NCI-H446 (cell line): ENCODE data around the gene MORN2.

Experiments used
- DNase-seq, 2 experiments: peaks; one replicate each; lab custom pipeline; 2025; lab: John Stamatoyannopoulos, UW

MORN2 gene

GRCh38 chr2:38889575-38889974 lies 13.8 kb downstream of the MORN2 start, which contains the start of gene ARHGEF33:
Gene ARHGEF33 (plus strand): TSS chr2:38889875. CDS start chr2:38919448, 29,573 bp downstream.
- DNase-seq, result no peak

GRCh38 chr2:38892819-38893218 lies 17.0 kb downstream of the MORN2 start:
- no peak for DNase-seq

DNA sequence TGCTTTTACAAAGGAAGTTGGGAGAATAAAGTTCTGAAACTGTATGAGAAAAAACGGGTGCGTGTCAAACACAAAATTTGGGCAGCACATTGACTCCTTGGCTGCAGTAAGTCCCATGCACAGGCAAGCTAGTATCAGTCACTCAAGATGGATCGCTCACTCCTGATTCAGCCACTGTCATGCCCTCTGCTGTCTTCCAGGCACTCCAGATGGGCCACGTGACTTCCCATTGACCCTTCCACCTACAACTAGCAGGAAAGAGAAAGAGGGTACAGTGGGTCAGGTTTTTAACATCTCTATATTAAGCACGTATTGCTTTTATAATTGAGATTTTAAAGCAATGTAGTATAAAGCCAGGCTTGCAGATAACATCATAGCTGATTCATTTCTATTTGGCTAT lies 22.5 kb downstream of the MORN2 start:
- DNase-seq, result no peak

GRCh38 chr2:38900726-38901125 lies 24.9 kb downstream of the MORN2 start:
- DNase-seq, result no peak

DNA sequence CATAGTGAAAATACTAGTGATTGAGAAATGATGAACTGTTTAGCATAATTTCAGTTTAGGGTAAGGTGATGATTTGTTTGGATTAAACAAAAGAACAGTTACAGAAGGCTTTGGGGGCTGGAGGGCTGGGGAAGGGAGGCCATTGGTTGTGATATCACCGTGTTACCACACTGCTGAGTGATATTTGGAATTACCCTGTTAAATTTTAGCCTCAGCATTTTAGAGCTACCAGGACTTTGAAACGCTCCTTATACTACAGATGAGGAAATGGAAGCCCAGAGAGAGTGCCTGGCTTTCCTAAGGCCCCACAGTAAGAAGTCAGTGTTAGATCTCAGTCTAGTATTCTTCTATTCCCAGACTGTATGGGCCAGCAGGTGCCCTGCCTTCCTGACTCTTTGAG lies 29.5 kb downstream of the MORN2 start:
- no peak for DNase-seq

DNA sequence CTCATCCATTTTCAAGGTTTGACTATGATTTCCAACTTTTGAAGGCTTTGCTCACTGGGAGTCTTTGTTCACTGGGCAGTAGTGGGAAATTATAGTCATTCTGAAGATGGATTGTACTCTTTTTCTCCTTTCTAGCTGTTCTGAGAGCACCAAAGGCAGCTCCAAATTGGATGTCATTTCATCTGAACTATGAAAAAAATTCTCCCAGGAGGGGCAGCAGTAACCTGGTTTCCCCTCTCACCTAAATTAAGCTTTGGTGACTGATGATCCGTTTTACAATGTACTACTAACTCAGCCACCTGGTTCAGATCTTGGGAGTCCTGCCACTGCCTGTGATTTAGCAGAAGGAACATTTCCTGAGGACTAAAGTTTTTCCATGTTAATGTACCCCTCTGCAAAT lies 31.5 kb downstream of the MORN2 start:
- DNase-seq, result no peak

GRCh38 chr2:38907743-38908562 lies 32.2 kb downstream of the MORN2 start:
- DNase-seq, result no peak

- DNase-seq, result no peak
These were observed 34.1 kb downstream of the MORN2 start for GRCh38 chr2:38909872-38910271.

DNA sequence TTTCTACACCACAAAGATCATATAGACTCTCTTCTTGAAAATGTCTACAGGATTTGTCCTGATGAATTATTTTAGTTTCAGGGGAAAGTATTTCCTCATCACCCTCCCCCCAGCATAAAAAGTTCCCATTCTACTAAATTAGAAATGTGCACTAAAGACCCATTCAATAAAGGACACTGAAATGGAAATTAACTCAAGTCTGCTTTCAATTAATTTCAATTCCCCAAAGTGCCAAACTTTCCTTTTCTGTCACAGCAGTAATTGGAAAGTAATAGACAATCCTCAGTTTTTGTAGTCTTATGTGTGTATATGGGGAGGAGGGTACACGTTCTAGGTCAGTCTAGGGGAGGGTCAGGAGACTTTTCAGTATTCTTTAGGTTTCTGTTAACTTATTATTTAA lies 35.4 kb downstream of the MORN2 start:
- DNase-seq, result no peak

DNA sequence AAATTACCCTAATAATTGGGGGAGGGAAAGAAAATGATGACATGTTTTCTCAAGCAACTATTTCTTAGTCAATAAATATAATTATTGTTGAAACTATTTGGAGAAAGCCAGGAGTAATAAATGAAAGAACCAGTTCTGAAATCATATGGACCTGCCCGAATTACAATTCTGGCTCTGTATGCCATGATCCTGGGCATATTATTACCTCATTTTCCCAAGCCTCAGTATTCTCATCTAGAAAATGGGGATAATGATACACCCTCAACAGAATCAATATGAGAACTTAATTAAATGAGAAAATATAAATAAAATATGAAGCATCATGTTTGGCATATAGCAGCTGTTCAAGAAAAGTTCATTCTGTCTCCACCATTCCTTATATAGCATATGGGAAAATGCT lies 36.8 kb downstream of the MORN2 start:
- DNase-seq, result no peak

DNA sequence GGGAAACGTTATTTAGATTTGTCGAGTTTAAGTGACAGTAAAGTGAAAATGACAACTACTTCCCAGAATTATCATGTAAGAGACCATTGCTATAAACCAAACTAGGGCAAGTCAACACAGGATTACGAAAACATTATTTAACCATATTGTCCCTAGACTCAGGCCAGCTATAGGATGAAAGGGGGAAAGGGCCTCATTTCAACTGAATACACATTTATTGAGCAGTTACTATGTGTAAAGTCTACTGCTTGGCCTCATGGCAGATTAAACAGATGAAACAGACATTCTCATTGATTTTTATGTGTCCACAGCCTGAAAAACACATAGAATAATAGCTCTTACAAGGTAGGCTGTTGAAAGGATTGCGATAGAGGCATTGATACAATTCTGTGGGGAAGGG lies 46.6 kb downstream of the MORN2 start:
- no peak for DNase-seq

GRCh38 chr2:38922902-38923301 lies 47.1 kb downstream of the MORN2 start:
- no peak for DNase-seq

GRCh38 chr2:38925982-38926381 lies 50.2 kb downstream of the MORN2 start:
- DNase-seq, result no peak

DNA sequence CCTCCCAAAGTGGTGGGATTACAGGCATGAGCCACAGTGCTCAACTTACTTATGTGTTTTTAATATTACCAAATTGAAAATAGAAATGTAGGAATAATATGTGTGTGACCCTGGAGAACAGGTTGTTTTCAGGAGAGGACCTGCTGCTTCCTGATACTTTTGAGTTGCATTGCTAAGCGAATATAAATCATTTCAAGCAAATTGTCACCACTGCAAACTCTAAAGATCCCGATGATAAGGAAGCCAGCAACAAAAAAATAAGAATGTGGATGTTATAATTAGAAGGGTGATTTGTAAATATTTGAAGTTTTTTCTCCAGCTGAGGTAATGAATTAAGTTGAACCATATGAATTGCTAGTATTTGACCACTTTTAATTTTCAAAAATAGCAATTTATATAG lies 54.8 kb downstream of the MORN2 start:
- no peak for DNase-seq
